Activated CD4-positive, alpha-beta T cell treated with anti-CD3 and anti-CD28 coated beads for 36 hours (primary cell): ENCODE measurements around the gene AP2B1. TPM values are rescaled to one million over a fixed set of nuclear protein-coding genes. Genes with fewer than 3 reads are reported as not detected.
"Not testable (repeated sequence)": the region's sequence is repeated elsewhere in the genome, so short reads cannot be mapped to it uniquely, and the experiment has no call there.

ENCODE experiments used
- ATAC-seq: fragments of 200-7000 bp; cut with Tn5 transposase; one replicate; pipeline ENCODE4 v1.10.0; 2021; ENCODE audit warnings: mild to moderate bottlenecking, moderate library complexity
- CTCF ChIA-PET: fragments of 350-600 bp; sonication (Branson Sonifier 250); formaldehyde crosslinking; loops from one replicate; lab custom pipeline; 2021; ENCODE audit warnings: antibody characterized with exemption; lab: Charles Lee
- POLR2A ChIA-PET: fragments of 350-600 bp; sonication (Branson Sonifier 250); formaldehyde crosslinking; loops from one replicate; lab custom pipeline; 2021; ENCODE audit warnings: antibody characterized with exemption, inconsistent platforms; lab: Charles Lee
- DNase-seq: peaks from one replicate; pipeline ENCODE4 v3.0.0-alpha.2; 2020
- H3K27ac Mint-ChIP-seq: one replicate; pipeline ENCODE4 v1.8.0; 2021; ENCODE audit warnings: mixed read lengths
- H3K27me3 Mint-ChIP-seq: one replicate; pipeline ENCODE4 v1.8.0; 2021; ENCODE audit warnings: mixed read lengths
- H3K36me3 Mint-ChIP-seq: one replicate; pipeline ENCODE4 v1.8.0; 2021; ENCODE audit warnings: low read depth, mixed read lengths
- H3K4me1 Mint-ChIP-seq: one replicate; pipeline ENCODE4 v1.8.0; 2021; ENCODE audit warnings: mixed read lengths
- H3K4me3 Mint-ChIP-seq: one replicate; pipeline ENCODE4 v1.8.0; 2021; ENCODE audit warnings: mild to moderate bottlenecking, moderate library complexity, mixed read lengths
- H3K9me3 Mint-ChIP-seq: one replicate; pipeline ENCODE4 v1.8.0; 2021; ENCODE audit warnings: low read depth, mixed read lengths
- intact Hi-C, 2 experiments: fragments of 100-400 bp; cut with DNase I in 1 of 2; cut with micrococcal nuclease in 1 of 2; formaldehyde crosslinking; loops; one replicate each; pipeline versions ENCODE4 v1.14.2 to v1.15.1; 2022 to 2024; cut with DNase I, micrococcal nuclease
- total RNA-seq, 2 experiments: library from RNA; stranded (reverse); gene quantifications; one replicate each; pipeline ENCODE4 v1.2.3, GENCODE V29; 2021

AP2B1 gene
- total RNA-seq, 2 experiments from 2014 or later, result 166 to 184 TPM

GRCh38 chr17:35548208-35548810 is 38.8 kb upstream of the AP2B1 start:
- POLR2A ChIA-PET, result no interaction called here
- no peaks in the 10 kb centered on the region for H3K27me3 Mint-ChIP-seq
- no peak for ATAC-seq
- CTCF ChIA-PET, result interaction anchor here (1.0 kb wide), 1 partner anchor 9 kb away, joined by 3 read pairs; no protein-coding TSS in a partner anchor
- intact Hi-C loops, result no loop called here
- DNase-seq, result no peak
- H3K4me1 Mint-ChIP-seq, result peaks cover 27% of the 10 kb centered on the region
- H3K27ac Mint-ChIP-seq, result no peak overlapping the region
- no peak overlapping the region for H3K4me3 Mint-ChIP-seq
- no peaks in the 10 kb centered on the region for H3K36me3 Mint-ChIP-seq
- H3K9me3 Mint-ChIP-seq, result no peaks in the 10 kb centered on the region

GRCh38 chr17:35548978-35549377 is 38.1 kb upstream of the AP2B1 start:
- Mint-ChIP-seq H3K27ac (no peak overlapping the region), H3K4me1 (peaks cover 22% of the 10 kb centered on the region), H3K36me3 (no peaks in the 10 kb centered on the region), H3K27me3 (no peaks in the 10 kb centered on the region), H3K4me3 (no peak overlapping the region), H3K9me3 (no peaks in the 10 kb centered on the region)
- intact Hi-C loops, result no loop called here
- ChIA-PET POLR2A (no interaction called here), CTCF (interaction anchor here (1.4 kb wide), 1 partner anchor 15 kb away, joined by 4 read pairs; no protein-coding TSS in a partner anchor)
- DNase-seq (no peak), ATAC-seq (peak; percentile 64)

DNA sequence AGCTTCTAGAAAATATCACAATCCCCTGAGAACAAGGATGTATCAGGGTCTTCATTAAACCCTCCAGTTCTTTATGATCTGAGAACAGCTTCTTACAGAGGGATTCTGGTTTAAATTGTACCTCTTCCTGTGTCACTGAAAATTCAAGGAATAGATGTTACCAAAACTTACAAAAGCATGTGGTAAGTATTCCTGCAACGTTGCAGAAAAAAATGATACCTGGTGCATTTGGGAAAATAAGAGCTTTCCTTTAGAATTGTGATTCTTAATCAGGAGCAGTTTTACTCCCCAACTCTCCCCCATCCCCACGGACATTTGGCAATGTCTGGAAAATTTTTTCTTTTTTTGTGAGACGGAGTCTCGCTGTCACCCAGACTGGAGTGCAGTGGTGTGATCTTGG is 33.8 kb upstream of the AP2B1 start:
- H3K4me3 Mint-ChIP-seq, result no peak overlapping the region
- intact Hi-C loops, result no loop called here
- ATAC-seq (no peak), DNase-seq (no peak)
- ChIA-PET POLR2A (interaction anchor here (0.7 kb wide), 1 partner anchor 59 kb away, joined by 4 read pairs; no protein-coding TSS in a partner anchor), CTCF (interaction anchor here (1.2 to 1.7 kb wide), 3 partner anchors 23 to 194 kb away, joined by 3 to 5 read pairs (median 4); partner anchors contain the start of gene PEX12)
- no peaks in the 10 kb centered on the region for H3K36me3 Mint-ChIP-seq
- H3K27me3 Mint-ChIP-seq, result peaks cover 2% of the 10 kb centered on the region
- no peak overlapping the region for H3K27ac Mint-ChIP-seq
- peaks cover 5% of the 10 kb centered on the region for H3K4me1 Mint-ChIP-seq
- H3K9me3 Mint-ChIP-seq, result no peaks in the 10 kb centered on the region

- no peaks in the 10 kb centered on the region for H3K36me3 Mint-ChIP-seq
- no peaks in the 10 kb centered on the region for H3K4me1 Mint-ChIP-seq
- peak; percentile 98 for ATAC-seq
- intact Hi-C loops, result no loop called here
- H3K27ac Mint-ChIP-seq, result no peak overlapping the region
- no peak overlapping the region for H3K4me3 Mint-ChIP-seq
- CTCF ChIA-PET, result interaction anchor here (1.2 to 1.7 kb wide), 5 partner anchors 14 to 34 kb away, joined by 3 to 5 read pairs (median 3); partner anchors contain the start of gene PEX12
- H3K27me3 Mint-ChIP-seq, result peaks cover 5% of the 10 kb centered on the region
- POLR2A ChIA-PET, result interaction anchor here (0.6 to 0.9 kb wide), 3 partner anchors 24 to 288 kb away, joined by 3 to 4 read pairs (median 3); partner anchors contain the start of gene PEX12
- DNase-seq, result peak; percentile 45
- no peaks in the 10 kb centered on the region for H3K9me3 Mint-ChIP-seq
These were observed 32.5 kb upstream of the AP2B1 start for GRCh38 chr17:35554668-35555067.

DNA sequence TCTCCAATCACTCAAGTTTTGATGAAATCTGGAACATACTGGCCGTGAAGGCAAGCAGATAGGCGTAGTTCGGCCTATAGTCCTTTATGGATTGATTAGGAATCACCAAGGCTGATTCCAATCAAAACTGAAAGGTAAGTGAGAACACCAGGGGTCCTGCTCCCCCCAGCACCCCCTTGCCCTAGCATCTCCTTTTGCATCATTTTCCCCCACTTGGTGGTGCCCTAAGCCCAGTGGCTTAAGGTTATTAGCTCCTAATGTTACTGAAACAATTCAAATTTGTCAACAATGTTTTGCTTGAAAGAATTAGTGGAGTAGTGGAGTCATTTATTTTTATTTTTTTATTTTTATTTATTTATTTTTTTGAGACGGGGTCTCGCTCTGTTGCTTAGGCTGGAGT is 31.4 kb upstream of the AP2B1 start:
- Mint-ChIP-seq H3K9me3 (no peaks in the 10 kb centered on the region), H3K36me3 (no peaks in the 10 kb centered on the region), H3K27ac (no peak overlapping the region), H3K4me3 (no peak overlapping the region), H3K4me1 (peaks cover 1% of the 10 kb centered on the region), H3K27me3 (peaks cover 8% of the 10 kb centered on the region)
- ATAC-seq (no peak), DNase-seq (no peak)
- ChIA-PET CTCF (interaction anchor here (1.2 to 1.3 kb wide), 3 partner anchors 13 to 395 kb away, joined by 3 to 4 read pairs (median 3); no protein-coding TSS in a partner anchor), POLR2A (no interaction called here)
- intact Hi-C loops, result loop anchor here in 1 of 2 experiments (2.0 kb wide), 1 partner anchor 191 kb away; no protein-coding TSS in a partner anchor

GRCh38 chr17:35557353-35557752 is 29.8 kb upstream of the AP2B1 start:
- DNase-seq, result no peak
- POLR2A ChIA-PET, result no interaction called here
- CTCF ChIA-PET, result interaction anchor here (0.7 to 0.9 kb wide), 2 partner anchors 10 to 207 kb away, joined by 3 to 4 read pairs; no protein-coding TSS in a partner anchor
- no peak for ATAC-seq
- no peak overlapping the region for H3K4me3 Mint-ChIP-seq
- H3K27ac Mint-ChIP-seq, result no peak overlapping the region
- no peaks in the 10 kb centered on the region for H3K36me3 Mint-ChIP-seq
- peaks cover 8% of the 10 kb centered on the region for H3K27me3 Mint-ChIP-seq
- intact Hi-C loops, result loop anchor here in 1 of 2 experiments (2.0 kb wide), 1 partner anchor 189 kb away; no protein-coding TSS in a partner anchor
- peaks cover 4% of the 10 kb centered on the region for H3K4me1 Mint-ChIP-seq
- no peaks in the 10 kb centered on the region for H3K9me3 Mint-ChIP-seq

- intact Hi-C loops, result no loop called here
- peaks cover 8% of the 10 kb centered on the region for H3K27me3 Mint-ChIP-seq
- no peaks in the 10 kb centered on the region for H3K36me3 Mint-ChIP-seq
- H3K9me3 Mint-ChIP-seq, result no peaks in the 10 kb centered on the region
- peaks cover 4% of the 10 kb centered on the region for H3K4me1 Mint-ChIP-seq
- no peak for DNase-seq
- no peak for ATAC-seq
- H3K4me3 Mint-ChIP-seq, result no peak overlapping the region
- ChIA-PET CTCF (interaction anchor here (0.7 kb wide), 1 partner anchor 19 kb away, joined by 3 read pairs; the partner anchor contains the start of gene PEX12), POLR2A (no interaction called here)
- H3K27ac Mint-ChIP-seq, result no peak overlapping the region
These were observed 27.5 kb upstream of the AP2B1 start for GRCh38 chr17:35559495-35560210.

GRCh38 chr17:35560703-35561102 is 26.4 kb upstream of the AP2B1 start, which contains the start of gene SLFN14:
SLFN14 (minus strand) TSS chr17:35560819; CDS start chr17:35558062, 2,757 bp downstream.
- intact Hi-C loops, result no loop called here
- H3K9me3 Mint-ChIP-seq, result no peaks in the 10 kb centered on the region
- DNase-seq (peak; percentile 20), ATAC-seq (peak; percentile 51)
- CTCF ChIA-PET, result interaction anchor here (0.6 kb wide), 1 partner anchor 23 kb away, joined by 3 read pairs; the partner anchor contains the start of gene SLFN12L
- H3K36me3 Mint-ChIP-seq, result no peaks in the 10 kb centered on the region
- no peak within 1 kb of the TSS for H3K27ac Mint-ChIP-seq
- H3K27me3 Mint-ChIP-seq, result peaks cover 8% of the 10 kb centered on the region
- peaks cover 4% of the 10 kb centered on the region for H3K4me1 Mint-ChIP-seq
- POLR2A ChIA-PET, result no interaction called here
- H3K4me3 Mint-ChIP-seq, result no peak within 1 kb of the TSS

DNA sequence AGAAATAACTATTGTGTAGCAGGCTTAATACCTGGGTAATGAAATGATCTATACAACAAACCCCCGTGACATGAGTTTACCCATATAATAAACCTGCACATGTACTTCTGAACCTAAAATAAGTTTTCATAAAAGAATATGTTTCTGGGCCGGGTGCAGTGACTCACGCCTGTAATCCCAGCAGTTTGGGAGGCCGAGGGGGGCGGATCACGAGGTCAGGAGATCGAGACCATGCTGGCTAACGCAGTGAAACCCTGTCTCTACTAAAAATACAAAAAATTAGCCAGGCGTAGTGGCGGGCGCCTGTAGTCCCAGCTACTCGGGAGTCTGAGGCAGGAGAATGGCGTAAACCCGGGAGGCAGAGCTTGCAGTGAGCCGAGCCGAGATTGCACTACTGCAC is 23.9 kb upstream of the AP2B1 start:
- H3K27ac Mint-ChIP-seq, H3K4me3 Mint-ChIP-seq, H3K27me3 Mint-ChIP-seq, H3K36me3 Mint-ChIP-seq, intact Hi-C loops, DNase-seq, H3K9me3 Mint-ChIP-seq, ATAC-seq: not testable (repeated sequence)
- ChIA-PET CTCF (interaction anchor here (0.7 kb wide), 1 partner anchor 395 kb away, joined by 3 read pairs; no protein-coding TSS in a partner anchor), POLR2A (interaction anchor here (0.6 kb wide), 1 partner anchor 170 kb away, joined by 7 read pairs; no protein-coding TSS in a partner anchor)
- H3K4me1 Mint-ChIP-seq, result peaks cover 10% of the 10 kb centered on the region

DNA sequence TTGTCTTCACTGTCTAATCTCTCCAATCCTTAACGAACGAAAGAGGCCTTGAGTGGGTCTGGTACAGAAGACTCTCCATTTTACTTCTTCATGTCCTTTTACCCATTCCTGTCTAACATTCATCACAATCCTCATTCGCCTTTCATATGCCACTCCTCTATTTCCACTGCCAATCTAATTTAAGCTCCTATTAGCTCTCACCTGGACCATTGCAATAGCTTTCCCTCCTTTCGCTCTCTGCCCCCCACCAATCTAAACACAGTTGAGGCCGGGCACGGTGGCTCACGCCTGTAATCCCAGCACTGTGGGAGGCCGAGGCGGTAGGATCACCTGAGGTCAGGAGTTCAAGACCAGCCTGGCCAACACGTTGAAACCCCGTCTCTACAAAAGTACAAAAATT is 20.2 kb upstream of the AP2B1 start:
- CTCF ChIA-PET, result interaction anchor here (0.6 to 1.6 kb wide), 4 partner anchors 9 to 626 kb away, joined by 3 to 5 read pairs (median 4); no protein-coding TSS in a partner anchor
- Mint-ChIP-seq H3K27ac (peak overlapping the region; percentile 62), H3K4me1 (peaks cover 25% of the 10 kb centered on the region), H3K27me3 (no peaks in the 10 kb centered on the region), H3K4me3 (peak overlapping the region; percentile 95), H3K9me3 (no peaks in the 10 kb centered on the region), H3K36me3 (peaks cover 16% of the 10 kb centered on the region)
- POLR2A ChIA-PET, result no interaction called here
- DNase-seq (no peak), ATAC-seq (no peak)
- intact Hi-C loops, result loop anchor here in 1 of 2 experiments (5.0 kb wide), 1 partner anchor 605 kb away; the partner anchor contains the start of genes CCT6B and ZNF830
